ENCODE measurements around the gene CREM. TPM values are rescaled to one million over a fixed set of nuclear protein-coding genes. Genes with fewer than 3 reads are reported as not detected.

Gene CREM
- total and polyA plus RNA-seq, 2 experiments from 2014 or later, result 40.9 to 43.8 TPM

DNA sequence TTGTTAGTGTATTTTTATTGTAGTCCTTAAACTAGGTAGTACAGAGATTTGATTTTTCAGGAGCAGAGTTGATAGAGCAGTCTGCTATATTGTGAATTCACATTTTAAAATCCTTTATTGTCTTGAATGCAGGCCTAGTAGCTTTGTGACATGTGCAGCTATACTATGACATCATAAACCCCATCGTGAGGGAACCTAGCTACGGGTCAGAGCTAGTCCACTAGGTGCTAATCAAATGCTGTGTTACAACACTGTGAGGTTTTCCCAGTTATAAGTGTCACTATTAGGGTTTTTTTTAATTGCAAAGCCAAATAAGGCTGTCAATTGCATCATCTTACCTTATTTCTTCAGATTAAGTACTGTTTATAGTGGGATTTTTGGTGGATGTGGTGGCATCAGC, 40.7 kb downstream of the CREM start:
- Histone ChIP-seq H3K27me3 (ENCODE audit: insufficient read depth) (no peaks in the 10 kb centered on the region), H3K4me1 (ENCODE audit: insufficient read depth) (no peaks in the 10 kb centered on the region), H3K27ac (ENCODE audit: low read depth) (no peak overlapping the region), H3K4me2 (no peak overlapping the region), H2AFZ (no peak overlapping the region), H3F3A (replicated peaks; ENCODE audit: low read depth) (no peaks in the 10 kb centered on the region), H3K79me2 (replicated peaks; ENCODE audit: insufficient read depth) (no peaks in the 10 kb centered on the region), H3K9me2 (ENCODE audit: insufficient read depth) (no peaks in the 10 kb centered on the region), H4K20me1 (replicated peaks; ENCODE audit: insufficient read depth) (no peaks in the 10 kb centered on the region), H3K36me3 (ENCODE audit: insufficient read depth) (no peaks in the 10 kb centered on the region), H3K4me3 (no peak overlapping the region)
- Mint-ChIP-seq H3K27me3 (ENCODE audit: insufficient read depth, low read depth, poor library complexity) (peaks cover 4% of the 10 kb centered on the region), H3K36me3 (ENCODE audit: low read depth) (peaks cover 3% of the 10 kb centered on the region; the same call in 1 of the 3 replicates), H3K9me3 (peaks cover 9% of the 10 kb centered on the region; the same call in 2 of the 3 replicates), H3K4me1 (no peaks in the 10 kb centered on the region), H3K4me3 (no peak overlapping the region), H3K27ac (no peak overlapping the region)
- DNase-seq (ENCODE audit: low spot score) (no peak), ATAC-seq (no peak)
- TF ChIP-seq ZNF462 (CRISPR knock-in tag; IDR thresholded peaks at IDR 0.05) (no peak), POLR2AphosphoS5 (IDR thresholded peaks at IDR 0.05; ENCODE audit: low read depth) (no peak), EZH2phosphoT487 (IDR thresholded peaks at IDR 0.05; ENCODE audit: unreplicated experiment) (no peak), ZNF331 (CRISPR knock-in tag; IDR thresholded peaks at IDR 0.05; ENCODE audit: low read depth) (no peak), EZH2 (IDR thresholded peaks at IDR 0.05; ENCODE audit: low read depth, unreplicated experiment) (no peak), ZNF114 (CRISPR knock-in tag; IDR thresholded peaks at IDR 0.05) (no peak), STAT1 (IDR thresholded peaks at IDR 0.05; ENCODE audit: unreplicated experiment) (no peak), JUNB (IDR thresholded peaks at IDR 0.05; ENCODE audit: unreplicated experiment) (no peak), NANOG (IDR thresholded peaks at IDR 0.05; ENCODE audit: borderline replicate concordance) (no peak), ETS1 (IDR thresholded peaks at IDR 0.05) (no peak), CREB1 (CRISPR knock-in tag; IDR thresholded peaks at IDR 0.05; ENCODE audit: low read depth) (no peak)
- TF ChIP-seq, protein P1, sequence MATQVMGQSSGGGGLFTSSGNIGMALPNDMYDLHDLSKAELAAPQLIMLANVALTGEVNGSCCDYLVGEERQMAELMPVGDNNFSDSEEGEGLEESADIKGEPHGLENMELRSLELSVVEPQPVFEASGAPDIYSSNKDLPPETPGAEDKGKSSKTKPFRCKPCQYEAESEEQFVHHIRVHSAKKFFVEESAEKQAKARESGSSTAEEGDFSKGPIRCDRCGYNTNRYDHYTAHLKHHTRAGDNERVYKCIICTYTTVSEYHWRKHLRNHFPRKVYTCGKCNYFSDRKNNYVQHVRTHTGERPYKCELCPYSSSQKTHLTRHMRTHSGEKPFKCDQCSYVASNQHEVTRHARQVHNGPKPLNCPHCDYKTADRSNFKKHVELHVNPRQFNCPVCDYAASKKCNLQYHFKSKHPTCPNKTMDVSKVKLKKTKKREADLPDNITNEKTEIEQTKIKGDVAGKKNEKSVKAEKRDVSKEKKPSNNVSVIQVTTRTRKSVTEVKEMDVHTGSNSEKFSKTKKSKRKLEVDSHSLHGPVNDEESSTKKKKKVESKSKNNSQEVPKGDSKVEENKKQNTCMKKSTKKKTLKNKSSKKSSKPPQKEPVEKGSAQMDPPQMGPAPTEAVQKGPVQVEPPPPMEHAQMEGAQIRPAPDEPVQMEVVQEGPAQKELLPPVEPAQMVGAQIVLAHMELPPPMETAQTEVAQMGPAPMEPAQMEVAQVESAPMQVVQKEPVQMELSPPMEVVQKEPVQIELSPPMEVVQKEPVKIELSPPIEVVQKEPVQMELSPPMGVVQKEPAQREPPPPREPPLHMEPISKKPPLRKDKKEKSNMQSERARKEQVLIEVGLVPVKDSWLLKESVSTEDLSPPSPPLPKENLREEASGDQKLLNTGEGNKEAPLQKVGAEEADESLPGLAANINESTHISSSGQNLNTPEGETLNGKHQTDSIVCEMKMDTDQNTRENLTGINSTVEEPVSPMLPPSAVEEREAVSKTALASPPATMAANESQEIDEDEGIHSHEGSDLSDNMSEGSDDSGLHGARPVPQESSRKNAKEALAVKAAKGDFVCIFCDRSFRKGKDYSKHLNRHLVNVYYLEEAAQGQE (IDR thresholded peaks at IDR 0.05; ENCODE audit: unreplicated experiment), result no peak
- TF ChIP-seq, protein P2, sequence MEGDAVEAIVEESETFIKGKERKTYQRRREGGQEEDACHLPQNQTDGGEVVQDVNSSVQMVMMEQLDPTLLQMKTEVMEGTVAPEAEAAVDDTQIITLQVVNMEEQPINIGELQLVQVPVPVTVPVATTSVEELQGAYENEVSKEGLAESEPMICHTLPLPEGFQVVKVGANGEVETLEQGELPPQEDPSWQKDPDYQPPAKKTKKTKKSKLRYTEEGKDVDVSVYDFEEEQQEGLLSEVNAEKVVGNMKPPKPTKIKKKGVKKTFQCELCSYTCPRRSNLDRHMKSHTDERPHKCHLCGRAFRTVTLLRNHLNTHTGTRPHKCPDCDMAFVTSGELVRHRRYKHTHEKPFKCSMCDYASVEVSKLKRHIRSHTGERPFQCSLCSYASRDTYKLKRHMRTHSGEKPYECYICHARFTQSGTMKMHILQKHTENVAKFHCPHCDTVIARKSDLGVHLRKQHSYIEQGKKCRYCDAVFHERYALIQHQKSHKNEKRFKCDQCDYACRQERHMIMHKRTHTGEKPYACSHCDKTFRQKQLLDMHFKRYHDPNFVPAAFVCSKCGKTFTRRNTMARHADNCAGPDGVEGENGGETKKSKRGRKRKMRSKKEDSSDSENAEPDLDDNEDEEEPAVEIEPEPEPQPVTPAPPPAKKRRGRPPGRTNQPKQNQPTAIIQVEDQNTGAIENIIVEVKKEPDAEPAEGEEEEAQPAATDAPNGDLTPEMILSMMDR (conservative IDR thresholded peaks at IDR 0.05; ENCODE audit: low read depth in 2 of 2), result no peak

All from GM23338 (cell line).